HG03039 (cell line): Measurements from ENCODE around the gene ZNF607.

ENCODE experiments used
- ATAC-seq: cut with Tn5 transposase; IDR thresholded peaks from one replicate; pipeline ENCODE4 v1.9.1; 2021; ENCODE audit warnings: mild to moderate bottlenecking, moderate library complexity; ENCODE audit not compliant: unreplicated experiment

Gene ZNF607

DNA sequence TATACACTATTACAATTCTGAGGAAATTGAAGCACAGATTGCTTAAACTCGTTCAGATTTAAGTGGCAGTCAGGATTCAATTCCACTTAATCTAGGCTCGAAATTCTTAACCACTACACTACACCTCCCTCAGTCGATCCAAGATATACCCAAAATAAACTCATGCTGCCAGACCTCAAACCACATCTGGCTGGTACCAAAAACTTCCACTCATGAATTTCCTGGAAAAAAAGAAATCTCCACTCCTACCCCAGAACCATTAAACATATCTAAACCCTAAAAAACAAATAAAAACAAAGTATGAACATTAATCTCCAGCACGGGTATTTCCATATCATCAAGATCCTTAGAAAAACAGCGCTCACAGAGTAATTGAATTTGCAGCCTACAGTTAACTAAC lies 65.4 kb downstream of the ZNF607 start:
- no peak for ATAC-seq
